GM18909 (cell line): ENCODE results near the gene EVA1A.
"Not testable (repeated sequence)": the region's sequence is repeated elsewhere in the genome, so short reads cannot be mapped to it uniquely, and the experiment has no call there.

Experiments used
- ATAC-seq: cut with Tn5 transposase; IDR thresholded peaks from one replicate; pipeline ENCODE4 v1.9.1; 2021; ENCODE audit warnings: mild to moderate bottlenecking; ENCODE audit not compliant: unreplicated experiment, poor library complexity

Gene EVA1A

GRCh38 chr2:75494137-75494769 is 66.5 kb downstream of the EVA1A start:
- ATAC-seq, result no peak

GRCh38 chr2:75493230-75493629 is 67.5 kb downstream of the EVA1A start:
- ATAC-seq, result no peak

DNA sequence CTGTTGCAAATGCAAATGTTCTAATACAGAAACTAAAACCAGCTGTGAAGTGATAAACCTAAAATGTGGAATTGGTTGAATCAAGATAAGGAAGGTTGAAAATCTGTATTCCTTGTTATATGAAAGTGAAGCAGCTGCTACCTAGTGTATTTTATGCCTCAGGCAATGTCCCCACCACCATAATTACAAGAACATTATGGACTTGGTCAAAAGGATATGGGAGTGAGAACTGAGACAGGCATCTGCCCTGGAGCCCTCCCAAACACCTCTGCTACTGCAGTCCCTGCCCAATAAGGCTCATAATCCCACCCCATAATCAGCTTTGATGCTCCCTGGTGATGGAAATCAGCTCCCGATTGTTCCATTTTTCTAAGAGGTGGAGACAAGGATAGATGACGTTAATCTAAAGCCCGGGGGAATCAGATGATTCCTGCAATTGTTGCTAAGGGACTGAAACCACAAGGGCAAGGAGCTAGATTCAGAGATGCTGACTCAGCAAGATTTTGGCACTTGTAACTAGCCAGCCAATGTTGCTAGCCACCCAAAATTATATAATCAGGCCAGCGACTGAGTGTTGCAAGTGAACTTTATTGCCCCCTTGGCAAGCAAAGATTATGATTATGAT is 69.5 kb downstream of the EVA1A start:
- no peak for ATAC-seq

GRCh38 chr2:75489721-75490120 is 71.0 kb downstream of the EVA1A start:
- ATAC-seq, result no peak

DNA sequence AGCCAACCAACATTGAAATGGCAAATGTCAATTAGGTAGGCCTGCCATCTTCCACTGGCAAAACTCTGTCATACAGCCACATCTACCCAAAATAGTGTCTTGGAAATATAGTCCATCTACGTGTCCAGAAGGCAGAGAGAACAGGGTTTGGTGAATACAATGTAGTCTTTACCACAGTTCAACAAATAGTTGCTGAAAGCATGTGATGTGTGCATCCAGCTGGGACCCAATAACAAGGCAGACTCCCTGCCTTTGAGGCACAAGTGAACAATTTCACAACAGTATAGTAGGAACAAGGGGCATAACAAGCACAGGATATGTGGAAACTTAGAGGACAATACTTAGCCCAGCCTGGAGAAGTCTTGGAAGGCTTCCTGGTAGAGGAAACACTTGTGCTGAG is 72.6 kb downstream of the EVA1A start:
- no peak for ATAC-seq

GRCh38 chr2:75486735-75487134 is 74.0 kb downstream of the EVA1A start:
- not testable (repeated sequence) for ATAC-seq

DNA sequence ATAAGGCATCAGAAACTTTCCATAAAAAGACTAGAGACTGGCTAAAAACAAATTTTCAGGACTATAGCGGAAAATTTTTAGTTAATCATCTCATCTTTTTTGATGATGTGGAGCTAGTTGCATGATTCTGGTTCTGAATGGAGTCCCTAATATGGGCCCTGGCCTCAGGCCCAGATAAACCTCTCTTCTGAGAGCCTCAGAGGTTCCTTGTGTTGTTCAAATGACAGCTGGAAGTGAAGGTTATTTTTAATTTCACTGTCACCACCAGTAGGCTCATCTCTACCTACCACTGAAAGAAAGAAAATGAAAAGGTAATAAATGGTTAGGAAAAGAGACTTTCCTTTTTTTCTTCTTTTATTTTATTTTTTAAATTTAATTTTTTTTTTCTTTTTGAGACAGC is 75.9 kb downstream of the EVA1A start:
- no peak for ATAC-seq

GRCh38 chr2:75483878-75484277 is 76.9 kb downstream of the EVA1A start:
- no peak for ATAC-seq

- ATAC-seq, result no peak
Measured at GRCh38 chr2:75482398-75482797, 78.3 kb downstream of the EVA1A start.

DNA sequence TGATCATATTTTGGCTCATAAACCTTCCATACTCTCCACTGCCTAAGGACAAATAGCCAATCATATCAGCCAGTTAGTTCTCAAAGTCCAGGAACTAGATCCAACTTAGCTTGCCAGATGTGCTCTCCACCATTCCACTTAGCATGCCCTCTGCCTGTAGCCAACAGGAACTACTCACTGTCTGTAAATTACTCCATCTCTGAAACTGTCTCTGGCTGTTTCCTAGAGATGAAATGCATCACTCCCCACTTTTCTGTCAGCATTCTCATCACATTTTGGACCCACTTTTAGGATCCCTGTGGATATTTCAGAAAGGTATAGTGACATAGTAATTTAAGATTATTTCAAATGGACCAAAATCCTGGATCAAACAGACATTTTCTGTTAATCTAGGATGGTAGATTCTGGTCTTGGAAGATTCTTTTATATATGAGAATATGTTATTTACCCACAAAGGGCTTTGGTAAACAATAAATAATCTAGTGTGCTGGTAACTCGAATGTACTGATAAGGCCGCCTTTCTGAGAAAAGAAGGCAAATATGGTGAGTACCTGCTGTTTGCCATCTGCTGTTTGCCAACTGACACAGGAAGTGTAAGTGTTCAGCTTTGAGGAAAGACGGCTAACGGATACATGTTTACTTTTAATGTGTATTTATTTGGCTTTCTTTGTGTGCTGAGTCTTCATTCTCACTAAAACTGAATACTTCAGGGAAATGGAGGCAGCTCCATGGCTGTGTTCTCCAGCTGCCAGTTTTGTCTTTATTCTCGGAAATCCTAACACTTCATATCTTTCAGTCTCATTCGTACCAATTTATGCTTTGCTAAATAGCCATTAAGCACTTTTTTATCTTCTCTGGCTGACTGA is 79.5 kb downstream of the EVA1A start:
- no peak for ATAC-seq

DNA sequence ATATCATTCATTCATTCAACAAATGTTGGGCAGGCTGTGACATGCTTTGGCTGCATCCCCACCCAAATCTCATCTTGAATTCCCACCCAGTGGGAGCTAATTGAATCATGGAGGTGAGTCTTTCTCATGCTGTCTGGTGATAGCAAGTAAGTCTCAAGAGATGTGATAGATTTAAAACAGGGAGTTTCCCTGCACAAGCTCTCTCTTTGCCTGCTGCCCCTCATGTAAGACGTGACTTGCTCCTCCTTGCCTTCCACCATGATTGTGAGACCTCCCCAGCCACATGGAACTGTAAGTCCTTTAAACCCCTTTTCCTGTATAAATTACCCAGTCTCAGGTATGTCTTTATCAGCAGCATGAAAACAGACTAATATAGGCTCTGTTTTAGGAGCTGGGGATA is 83.0 kb downstream of the EVA1A start:
- not testable (repeated sequence) for ATAC-seq

DNA sequence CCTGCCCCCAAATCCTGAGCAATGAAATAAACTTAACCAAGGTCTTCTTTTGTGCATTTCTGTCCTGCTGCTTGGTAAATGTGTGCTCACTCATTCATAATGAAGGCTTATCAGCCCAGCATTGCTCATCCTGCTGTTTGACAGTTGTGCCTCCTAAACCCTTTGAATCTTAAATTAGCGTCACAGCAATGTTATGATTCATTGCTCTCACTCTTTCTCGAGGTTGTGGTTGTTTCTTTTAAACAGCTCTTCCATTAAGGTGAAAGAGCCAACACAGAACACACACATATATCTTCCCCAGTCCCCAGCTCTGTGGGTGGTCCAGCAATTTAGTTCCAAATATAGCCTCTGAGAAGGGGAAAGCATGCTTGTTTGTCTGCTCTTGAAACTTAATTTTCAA is 84.0 kb downstream of the EVA1A start:
- ATAC-seq, result no peak

DNA sequence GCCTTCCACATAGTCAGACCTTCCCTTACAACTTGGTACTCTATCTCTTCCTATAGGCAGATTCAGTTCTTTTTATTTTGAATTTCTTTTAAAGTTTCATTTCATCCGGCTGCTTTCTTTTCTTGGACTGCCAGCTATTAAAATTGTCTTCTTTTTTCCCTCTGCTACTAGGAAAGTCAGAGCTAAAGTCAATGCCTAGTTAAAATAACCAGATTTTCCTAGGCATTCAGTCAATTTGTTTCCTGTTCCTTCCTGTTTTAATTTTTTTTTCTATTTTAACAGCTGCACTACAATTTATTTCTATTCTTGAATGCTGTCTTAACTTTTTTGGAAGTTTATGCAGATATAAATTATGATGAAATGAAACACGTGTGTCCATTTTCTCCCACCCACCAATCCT is 84.8 kb downstream of the EVA1A start:
- ATAC-seq, result no peak

GRCh38 chr2:75475049-75475448 is 85.7 kb downstream of the EVA1A start:
- no peak for ATAC-seq

- no peak for ATAC-seq
Measured at GRCh38 chr2:75474115-75474514, 86.6 kb downstream of the EVA1A start.

- no peak for ATAC-seq
Measured at GRCh38 chr2:75466708-75467311, 93.9 kb downstream of the EVA1A start.

- ATAC-seq, result no peak
Measured at GRCh38 chr2:75465317-75465984, 95.3 kb downstream of the EVA1A start.

DNA sequence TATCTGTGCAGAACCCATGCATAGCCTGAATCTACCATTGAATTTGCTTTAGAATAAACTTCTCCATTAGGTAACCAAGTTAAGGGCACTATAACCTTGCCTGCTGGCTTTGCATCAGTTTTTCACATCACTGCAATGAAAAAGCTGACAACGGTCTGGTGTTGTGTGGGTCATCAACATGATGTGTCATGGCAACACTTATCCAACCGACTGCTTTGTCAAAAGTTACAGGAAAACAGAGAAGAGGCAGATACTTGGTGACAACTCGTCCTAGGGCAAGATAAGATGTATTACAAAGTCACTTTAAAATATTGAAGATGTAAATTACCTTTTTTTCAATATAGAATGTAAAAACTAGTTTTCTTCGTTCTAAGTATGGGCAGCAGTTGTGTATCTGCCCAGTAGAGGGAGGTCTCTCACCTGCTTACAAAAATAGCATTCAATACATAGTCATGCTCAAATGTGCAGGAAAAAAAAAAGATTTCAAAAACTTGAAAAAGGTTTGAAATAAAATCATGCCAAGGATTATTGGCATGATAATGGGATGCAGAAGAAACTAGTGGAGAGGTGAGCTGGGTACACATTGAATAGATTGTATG is 96.3 kb downstream of the EVA1A start:
- peak; percentile 65 for ATAC-seq

DNA sequence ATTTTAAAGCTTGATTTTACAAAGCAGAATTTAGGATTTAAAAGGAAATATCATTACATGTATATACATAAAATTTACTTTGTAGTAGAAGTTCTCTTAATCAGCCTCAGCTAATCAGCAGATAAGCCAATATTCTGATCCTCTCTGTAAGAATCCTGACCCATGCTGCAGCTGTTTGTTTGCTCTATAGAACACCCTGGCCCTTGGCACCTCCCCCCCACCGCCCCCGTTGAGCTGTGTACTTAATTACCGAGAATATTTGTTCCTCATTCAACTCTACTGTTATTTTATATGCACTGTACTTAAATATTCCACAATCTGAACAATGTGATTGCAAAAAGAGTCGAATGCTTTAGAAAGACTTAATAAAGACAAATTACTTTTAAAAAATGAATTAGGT is 98.0 kb downstream of the EVA1A start:
- ATAC-seq, result no peak

GRCh38 chr2:75462206-75462605 is 98.5 kb downstream of the EVA1A start:
- no peak for ATAC-seq
